HG02981 (cell line): ENCODE measurements around the gene NRAP.
A peak's percentile ranks its signal among the peaks of the same experiment; 100 is the strongest.

ENCODE experiments used
- ATAC-seq: cut with Tn5 transposase; IDR thresholded peaks from one replicate; pipeline ENCODE4 v1.9.1; 2021; ENCODE audit warnings: mild to moderate bottlenecking, moderate library complexity; ENCODE audit not compliant: unreplicated experiment

The NRAP gene

DNA sequence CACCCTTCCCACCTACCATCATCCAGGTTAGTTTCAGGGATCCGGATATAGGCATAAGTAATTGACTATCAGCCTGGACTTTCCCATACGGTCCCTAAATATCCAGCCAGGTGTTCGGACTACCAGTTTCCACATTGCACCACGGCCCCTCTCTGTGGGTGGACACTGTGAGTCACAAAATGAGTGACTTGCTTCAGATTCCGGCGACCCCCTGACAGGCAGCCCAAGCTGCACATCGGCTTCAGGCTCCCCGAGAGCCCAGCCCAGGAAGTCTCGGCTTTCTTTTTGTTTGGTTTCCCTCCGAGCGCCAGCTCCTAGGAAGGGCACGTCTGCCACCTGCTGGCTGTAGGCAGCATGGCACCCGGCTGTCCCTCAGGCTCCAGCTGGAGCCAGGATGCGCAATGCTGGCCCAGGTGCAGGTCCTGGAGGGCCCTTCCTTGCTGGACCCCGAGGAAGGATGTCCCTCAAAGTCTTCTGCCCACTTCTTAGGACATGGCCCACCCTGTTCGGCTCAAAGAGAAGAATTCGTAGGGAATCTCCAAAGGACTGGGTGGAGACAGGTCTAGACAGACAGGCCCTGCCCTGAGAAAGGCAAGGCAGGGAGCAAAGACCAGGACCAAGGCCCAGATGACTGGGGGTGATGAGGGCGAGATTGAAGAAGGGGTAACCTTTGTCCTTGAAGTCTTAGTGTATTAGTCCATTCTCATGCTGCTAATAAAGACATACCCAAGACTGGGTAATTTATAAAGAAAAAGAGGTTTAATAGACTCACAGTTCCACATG lies 100.3 kb downstream of the NRAP start:
- ATAC-seq, result peak; percentile 97

DNA sequence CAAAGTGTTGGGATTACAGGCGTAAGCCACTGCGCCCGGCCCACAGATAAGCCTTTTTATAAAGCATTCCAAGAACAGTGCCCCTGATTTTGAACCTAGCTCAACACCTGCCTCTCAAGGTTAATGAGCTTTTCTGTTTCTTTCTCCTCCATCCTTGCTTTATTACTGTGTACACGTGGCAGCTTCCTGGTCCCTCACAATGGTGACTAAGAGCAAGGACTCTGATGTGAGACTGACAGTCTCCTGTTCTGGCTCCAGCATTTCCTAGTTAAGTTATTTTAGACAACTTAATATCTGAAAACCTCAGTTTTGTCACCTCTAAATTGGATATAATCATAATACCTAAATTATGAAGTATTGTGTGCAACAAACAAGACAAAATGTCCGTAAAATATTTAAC lies 101.1 kb downstream of the NRAP start:
- no peak for ATAC-seq

DNA sequence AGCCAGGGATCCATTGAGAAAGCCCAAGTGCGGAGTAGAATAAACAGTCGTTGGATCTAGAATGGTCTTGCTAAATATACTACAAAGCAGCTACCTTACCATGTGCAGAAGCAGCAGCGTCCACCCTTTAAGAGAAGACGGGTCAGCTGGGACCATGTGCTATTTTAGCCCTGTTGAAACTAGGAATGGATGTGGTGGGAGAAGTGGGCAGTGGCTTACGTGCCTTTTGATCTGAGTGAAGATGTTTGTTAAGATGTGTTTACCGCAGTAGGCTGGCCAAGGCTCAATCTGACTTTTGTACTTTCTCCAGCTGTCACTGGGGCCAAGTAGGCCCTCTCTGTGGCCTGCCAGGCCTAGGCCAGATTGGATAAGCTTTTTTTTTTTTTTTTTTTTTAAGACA lies 101.8 kb downstream of the NRAP start:
- no peak for ATAC-seq

DNA sequence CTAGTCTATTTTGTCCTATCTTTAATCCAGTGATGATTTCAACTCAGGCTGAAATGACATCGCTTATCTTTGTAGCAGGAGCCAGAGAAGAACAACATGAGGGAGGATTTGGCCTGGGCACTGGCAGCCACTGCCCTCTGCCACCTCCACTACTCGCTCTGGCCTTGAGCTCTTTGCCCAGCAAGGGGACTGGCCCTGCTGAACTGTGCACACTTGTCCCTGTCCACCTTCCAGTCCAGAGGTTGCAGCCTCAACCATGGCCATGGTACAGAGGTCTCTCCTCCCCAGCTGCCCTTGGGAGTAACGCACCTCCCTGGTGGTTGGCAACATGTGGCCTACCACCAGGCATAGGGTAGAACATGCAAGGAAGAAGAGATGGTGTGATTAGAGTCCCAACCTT lies 102.6 kb downstream of the NRAP start:
- ATAC-seq, result no peak

DNA sequence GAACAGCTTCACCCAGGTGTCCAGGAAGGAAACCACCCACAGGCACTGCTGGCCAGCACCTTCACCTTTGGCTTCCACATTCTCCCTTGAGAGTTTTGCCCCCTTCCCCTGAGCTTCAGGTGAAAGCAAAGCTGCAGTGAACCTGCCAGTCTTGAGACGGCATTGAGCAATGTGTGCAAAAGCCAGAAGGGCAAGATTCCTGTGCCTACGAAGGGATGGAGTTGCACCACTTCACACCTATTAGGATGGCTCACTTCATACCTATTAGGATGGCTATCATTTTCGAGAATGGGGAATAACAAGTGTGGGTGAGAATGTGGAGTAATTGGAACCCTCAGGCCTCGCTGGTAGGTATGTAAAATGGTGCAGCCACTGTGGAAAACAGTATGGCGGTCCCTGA lies 103.8 kb downstream of the NRAP start:
- no peak for ATAC-seq

DNA sequence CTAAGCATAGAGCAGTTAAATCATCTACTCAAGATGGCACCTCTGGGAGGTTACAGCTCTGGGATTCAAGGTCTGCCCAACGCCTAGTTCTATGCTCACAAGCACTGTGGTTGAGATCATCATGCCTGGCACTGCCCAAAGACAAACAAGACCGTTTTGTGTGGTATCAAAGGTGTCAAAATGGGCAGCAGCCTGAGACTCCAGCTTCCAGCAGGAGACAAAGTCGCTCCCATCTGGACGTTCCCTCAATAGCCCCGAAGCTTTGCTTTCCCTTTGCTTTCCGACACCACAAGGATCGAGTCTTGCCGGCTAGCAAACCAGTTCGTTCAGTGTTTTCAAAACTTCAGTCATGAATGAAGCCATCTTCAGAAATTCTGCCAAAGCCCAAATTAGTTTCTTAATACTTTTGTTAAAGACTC lies 105.9 kb downstream of the NRAP start:
- ATAC-seq, result no peak

DNA sequence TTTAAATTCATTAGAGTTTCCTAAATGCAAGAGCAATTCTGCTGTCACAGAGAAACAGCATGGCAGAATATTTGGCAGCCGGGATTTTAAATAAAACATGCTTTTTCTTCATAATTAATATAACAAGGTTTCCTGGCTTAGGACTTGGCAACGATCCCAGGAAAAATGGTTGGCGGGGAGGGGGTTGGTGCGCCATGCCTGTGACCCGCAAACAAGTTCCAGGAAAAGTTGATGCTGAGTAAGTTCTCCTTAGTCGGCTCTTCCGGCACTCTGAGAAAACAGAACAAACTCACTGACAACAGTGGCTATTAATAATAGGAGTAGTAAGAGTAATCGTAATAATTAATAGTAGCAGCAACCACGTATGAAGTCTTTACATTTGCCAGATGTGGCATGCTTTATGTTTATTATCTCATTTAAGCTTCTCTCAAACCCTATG lies 106.4 kb downstream of the NRAP start:
- no peak for ATAC-seq

DNA sequence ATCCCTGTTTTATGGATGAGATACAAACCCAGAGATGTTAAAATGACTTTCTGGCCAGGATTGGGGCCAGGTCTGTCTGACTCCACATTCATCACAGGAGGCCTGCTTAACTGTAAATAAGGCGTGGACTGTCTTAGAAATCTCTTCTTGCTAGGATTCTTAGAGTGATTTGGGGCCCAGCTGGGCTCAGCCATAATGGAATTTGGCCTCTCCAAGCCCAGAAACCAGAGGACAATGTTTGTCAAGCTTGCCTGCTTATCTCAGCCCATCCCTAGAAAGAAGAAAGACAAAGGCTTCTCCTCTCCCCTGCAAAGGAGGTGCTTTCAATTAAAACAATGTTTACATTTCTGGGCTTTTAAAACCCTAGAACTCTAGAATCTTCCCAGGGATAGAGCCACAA lies 108.1 kb downstream of the NRAP start:
- ATAC-seq, result no peak

DNA sequence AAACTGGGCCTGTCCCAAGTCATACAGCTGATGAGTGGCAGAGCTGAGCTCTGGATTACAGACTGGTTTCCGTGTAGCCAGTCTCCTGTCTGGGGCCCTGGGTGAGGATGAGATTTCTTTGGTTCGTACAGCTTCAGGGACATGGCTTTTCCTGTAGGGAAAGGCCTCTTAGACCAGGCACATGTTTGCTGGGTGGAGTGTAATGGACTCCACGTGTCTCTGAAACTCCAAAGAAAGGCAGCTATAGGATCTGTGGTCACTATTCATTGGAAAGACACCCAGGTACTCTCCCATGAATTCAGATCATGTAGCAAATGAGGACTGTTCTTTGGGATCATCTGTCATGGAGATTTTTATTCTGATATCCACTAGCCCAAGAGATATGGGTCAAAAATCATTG lies 108.6 kb downstream of the NRAP start:
- no peak for ATAC-seq

DNA sequence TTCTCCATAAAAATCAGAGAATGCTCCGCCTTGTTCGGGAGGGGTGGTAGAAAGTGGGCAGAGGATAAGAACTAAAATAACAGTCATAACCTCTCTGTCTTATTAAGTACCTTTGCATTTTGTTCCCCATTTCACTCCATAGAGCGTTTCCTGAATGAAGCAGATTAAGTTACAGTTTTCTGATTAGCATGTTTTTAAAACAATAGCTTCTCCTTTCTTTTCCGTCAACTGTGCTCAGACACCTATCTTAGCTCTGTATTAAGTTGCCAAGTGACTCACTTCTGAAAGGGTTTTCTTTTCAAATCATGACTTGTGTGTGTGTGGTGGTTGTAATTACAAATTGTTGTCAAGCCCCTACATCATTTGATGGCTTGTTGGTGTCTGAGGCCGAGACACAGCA lies 109.6 kb downstream of the NRAP start:
- ATAC-seq, result no peak

DNA sequence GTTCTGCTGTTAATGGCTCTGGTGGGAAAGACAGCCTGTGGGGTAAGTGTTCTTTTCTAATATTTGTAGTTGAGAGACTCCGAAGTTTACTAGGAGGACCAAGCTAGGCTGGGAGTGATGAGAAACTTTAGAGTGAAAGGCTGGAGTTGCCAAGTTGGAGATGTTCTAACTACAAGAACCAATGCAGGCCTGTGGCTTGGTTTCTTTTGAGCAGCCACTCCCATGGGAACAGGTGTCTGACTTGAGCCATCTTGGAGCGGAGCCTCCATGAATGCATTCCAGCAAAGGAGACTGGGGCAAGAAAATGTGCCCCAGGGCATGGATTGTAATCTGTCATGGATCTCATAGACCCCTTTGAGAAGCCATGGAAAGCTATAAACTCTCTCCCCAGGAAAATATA lies 110.7 kb downstream of the NRAP start:
- no peak for ATAC-seq

DNA sequence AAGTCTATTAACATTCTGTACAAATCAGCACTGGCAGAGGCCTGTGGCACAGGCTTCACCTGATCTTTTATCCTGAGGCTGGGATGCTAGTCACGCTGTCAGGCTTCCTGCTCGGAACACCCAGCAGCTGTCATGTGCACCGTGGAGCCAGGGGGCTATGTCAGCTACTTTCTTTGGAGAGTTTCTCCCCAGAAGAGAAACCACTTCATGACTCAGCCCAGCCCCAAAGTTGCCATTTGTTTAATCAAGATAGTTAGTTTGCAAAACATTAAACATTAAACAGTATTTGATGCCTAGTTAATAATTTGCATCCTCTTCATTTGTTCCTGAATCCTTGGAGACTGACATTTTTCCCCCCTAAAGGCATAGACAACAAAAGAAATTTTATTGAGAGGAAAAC lies 111.1 kb downstream of the NRAP start, which contains the start of gene HABP2:
HABP2 (plus strand) TSS at position 353 of the 400 bp plus-strand sequence. CDS start 69 bp downstream, outside the sequence.
- ATAC-seq, result no peak

DNA sequence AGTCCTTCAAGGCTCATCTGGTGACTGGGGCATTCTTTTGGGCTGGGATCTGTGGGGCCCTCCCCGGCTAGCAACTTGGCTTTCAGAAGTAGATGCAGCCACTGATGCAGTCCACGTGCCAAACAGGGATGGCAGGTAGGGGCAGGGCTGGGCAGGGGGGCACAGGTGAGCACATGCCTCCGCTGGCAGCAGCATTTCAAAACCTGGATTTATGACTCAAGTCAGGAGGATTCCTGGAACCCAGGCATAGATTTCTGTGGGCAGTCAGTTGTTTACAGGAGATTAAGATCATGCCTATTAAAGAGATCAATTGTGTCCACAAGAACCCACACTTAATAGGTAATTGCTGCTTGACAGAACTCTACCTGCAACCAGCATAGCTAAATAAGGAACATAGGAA lies 111.8 kb downstream of the NRAP start:
- no peak for ATAC-seq

DNA sequence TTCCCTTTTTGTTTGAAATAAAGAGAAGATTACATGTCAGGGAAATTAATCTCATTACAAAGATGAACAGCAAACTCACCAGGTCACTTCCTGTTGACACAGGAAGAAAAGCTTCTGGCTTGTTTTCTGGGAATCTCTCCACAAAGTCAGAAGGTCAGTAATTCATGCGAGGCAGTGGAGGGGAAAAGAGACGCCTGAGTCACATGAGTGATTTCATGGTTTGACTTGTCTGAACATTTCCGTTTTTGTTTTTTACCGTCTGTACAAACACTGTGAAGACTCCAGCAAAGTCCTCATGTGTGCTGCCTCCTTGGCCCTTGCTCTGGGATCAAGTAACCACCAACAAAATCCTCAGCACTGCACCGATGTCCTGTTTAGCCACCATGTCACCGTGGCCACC lies 113.5 kb downstream of the NRAP start:
- ATAC-seq, result no peak

DNA sequence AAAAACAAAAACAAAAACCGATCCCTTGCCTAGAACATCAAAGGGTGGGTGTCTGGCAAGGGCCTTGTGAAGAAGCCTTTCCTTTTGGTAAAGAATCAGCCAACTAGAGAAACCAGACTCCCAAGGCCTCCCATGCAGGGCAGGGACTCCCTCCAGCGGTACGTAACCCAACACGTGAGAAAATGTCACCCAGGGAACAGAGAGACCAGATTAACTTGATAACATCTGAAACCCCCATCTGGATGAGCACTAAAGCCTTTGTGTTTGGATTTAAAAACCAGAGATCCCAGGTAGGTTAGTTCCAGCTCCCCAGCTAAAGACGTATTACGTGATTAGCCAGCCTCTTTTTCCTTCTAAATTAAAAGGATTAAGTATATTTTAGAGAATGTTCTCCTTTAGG lies 114.0 kb downstream of the NRAP start:
- ATAC-seq, result no peak

DNA sequence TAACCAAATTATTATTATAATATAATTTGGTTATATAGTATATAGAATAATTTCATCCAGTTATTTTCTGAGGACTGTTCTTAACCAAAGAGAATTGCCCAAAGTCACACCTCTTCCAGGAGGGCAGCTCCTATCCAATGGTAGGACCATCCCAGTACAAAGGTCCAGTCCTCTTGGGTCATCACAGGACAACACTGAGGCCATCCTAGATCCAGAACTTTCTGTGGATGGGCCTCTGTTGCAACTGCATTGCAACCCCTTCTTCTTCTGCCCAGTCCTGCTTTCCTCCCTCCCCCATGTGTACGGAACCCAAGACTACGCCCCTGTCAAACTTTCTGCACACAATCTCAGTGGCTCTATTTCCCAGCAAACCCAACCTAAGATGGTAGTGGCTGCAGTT lies 116.4 kb downstream of the NRAP start:
- ATAC-seq, result no peak

DNA sequence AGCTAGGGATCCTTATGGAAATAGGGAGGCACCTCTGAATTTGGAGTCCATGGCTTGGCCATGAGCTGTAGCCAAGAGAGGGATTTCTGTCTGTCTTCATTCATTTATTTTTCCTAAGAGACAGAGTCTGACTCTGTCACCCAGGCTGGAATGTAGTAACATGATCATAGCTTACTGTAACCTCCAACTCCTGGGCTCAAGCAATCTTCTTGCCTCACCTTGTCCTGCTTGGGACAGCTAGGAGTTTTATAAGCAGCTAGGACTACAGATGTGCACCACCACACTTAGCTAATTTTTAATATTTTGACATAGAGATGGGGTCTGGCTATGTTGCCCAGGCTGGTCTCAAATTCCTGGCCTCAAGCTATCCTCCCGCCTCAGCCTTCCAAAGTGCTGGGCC lies 119.4 kb downstream of the NRAP start:
- no peak for ATAC-seq

DNA sequence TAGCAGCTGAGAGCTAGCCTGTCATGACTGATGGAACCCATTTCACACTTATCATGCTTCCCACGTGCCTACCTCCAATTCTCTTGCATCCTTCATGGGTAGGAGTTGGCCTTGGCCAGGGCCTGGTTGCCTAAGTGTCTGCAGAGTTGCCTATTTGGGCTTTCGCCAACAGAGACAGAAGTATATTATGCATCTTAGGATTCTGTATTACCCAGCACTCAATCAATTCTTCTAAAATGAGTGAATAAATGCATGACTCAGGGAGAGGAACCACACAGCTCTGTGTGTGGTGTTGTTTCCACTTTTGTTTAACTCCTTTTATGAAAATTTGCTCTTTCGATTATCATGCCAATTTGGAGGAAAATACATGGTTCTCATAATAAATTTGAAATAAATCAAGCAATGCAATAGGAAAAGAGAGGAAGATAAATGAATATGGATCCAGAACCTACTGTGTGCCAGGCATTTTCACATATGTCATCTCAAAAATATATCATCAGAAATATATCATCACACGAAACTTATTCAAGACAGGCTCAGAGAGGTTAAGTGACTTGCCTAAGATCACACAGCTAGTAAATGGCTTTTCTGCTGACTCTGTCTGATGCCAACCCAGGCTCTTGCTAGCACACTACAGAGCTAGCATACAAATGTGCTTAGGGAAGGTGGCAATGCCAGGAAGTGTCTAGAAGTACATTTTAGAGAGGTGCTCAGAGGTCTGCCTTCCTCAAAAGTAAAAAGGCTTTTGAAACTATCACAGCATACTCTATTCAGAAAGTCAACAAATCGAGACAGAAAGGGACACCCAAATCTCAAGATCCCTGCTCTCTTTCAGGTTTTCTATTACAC lies 120.5 kb downstream of the NRAP start:
- ATAC-seq, result no peak

DNA sequence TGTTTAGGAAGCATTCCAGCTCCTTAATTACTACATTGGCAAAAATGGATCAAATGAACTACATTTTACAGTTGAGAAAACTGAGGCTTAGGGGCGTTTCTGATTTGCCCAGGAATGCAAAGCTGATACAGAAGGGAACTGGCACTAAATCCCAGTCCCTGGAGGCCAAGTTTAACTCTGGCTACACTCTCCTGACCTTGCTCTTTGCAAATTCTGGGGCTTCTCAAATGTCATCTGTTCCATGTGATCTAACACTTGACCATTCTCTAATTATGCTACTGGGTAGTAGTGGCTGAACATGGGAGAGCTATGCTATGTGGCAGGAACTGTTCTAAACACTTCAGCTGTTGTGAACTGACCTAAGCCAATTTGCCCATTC lies 122.3 kb downstream of the NRAP start:
- ATAC-seq, result no peak

DNA sequence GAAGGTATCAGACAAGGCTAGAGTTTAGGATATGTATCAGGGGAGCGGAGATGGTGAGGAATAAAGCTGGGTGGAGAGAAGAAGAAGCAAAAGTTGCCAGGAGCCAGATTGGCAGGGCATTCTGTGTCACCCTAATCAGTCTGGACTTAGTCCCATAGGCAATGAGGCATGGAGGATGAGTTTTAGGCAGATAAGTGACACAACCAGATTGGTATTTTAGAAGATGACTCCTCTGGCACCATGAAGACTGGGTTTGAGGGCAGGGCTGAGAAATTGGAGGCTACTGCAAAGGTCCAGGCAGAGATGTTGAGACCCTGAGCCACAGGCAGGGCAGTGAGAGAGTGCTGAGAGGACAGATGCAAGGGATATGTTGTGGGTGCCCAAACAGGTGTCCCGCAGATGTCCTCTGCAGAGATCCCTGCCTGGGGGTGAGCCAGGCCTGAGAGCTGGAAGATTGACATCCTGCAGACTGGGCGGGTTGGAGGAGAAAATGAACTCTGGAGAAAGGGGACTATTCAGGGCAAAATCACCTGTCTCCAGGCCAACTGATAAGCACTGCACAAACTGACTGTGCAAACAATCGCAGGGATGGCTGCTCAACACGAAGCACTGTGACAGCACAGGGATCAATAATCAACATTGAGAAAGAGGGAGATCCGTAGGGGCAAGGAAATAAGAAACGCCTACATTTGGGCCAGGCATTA lies 122.8 kb downstream of the NRAP start:
- no peak for ATAC-seq

DNA sequence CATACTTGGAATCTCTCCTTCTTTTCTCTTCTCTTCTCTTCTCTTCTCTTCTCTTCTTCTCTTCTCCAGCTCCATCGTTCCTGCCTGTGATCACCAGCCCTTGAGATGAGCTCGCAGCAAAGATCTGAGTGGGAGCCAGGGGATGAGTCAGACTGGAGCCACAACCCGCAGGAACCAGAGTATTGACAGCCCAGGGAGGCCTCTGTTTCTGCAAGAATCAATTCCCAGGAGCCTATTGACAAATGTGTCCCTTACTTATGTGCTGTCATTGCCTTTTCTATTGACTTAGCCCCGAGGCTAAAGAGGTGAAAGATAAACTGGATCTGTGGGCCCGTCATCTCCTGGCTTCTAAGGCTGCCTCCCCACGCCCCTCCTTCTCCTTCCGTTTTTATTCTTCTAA lies 124.1 kb downstream of the NRAP start:
- ATAC-seq, result no peak
